A549 (cell line): ENCODE results near the gene SLC24A2. TPM values are rescaled to one million over a fixed set of nuclear protein-coding genes. Genes with fewer than 3 reads are reported as not detected.

Experiments used
- ATAC-seq, 2 experiments: fragments of 200-7000 bp in 1 of 2; fragments of >200 bp in 1 of 2; cut with Nextera tagmentation in 1 of 2; cut with Tn5 transposase in 1 of 2; 3 replicates each; pipeline versions ENCODE4 v1.8.0 to v1.9.1; 2018 to 2020; ENCODE audit warnings: mild to moderate bottlenecking in 1 of 2, moderate library complexity in 1 of 2
- CTCF ChIA-PET: fragments of 300-600 bp; sonication (Branson Sonifier 250); formaldehyde crosslinking; extraction: SDS; loops from one replicate; lab custom pipeline; 2021; ENCODE audit warnings: antibody characterized with exemption, inconsistent platforms; lab: Yijun Ruan, JAX
- POLR2A ChIA-PET: fragments of 350-600 bp; formaldehyde crosslinking; extraction: SDS; loops from one replicate; lab custom pipeline; 2021; ENCODE audit warnings: antibody characterized with exemption, inconsistent platforms; lab: Yijun Ruan, JAX
- DNase-seq, 2 experiments: peaks; one replicate each; pipeline versions ENCODE4 v3.0.0 to v3.0.0-alpha.2; 2011 to 2016; ENCODE audit warnings: low read depth in 1 of 2, low spot score in 1 of 2
- FAIRE-seq: peaks from 2 replicates; lab custom pipeline; 2011; peaks lifted over from hg19 to GRCh38; lab: Jason Lieb, UNC
- H3K27ac ChIP-seq, 2 experiments: fragments of >200 bp; sonication (Bioruptor Twin); formaldehyde crosslinking; 3 replicates each; pipeline ENCODE4 v1.5.1; 2016 to 2017
- H3K4me1 ChIP-seq: fragments of >200 bp; sonication (Bioruptor Twin); formaldehyde crosslinking; 3 replicates; pipeline ENCODE4 v1.6.1; 2016
- H3K4me2 ChIP-seq: fragments of >200 bp; sonication (Bioruptor Twin); formaldehyde crosslinking; 3 replicates; pipeline ENCODE4 v1.6.1; 2016
- H3K4me3 ChIP-seq: fragments of >200 bp; sonication (Bioruptor Twin); formaldehyde crosslinking; 3 replicates; pipeline ENCODE4 v1.5.1; 2016
- H3K9me3 ChIP-seq: fragments of >200 bp; sonication (Bioruptor Twin); formaldehyde crosslinking; 3 replicates; pipeline ENCODE4 v1.6.1; 2016
- ATOH8 ChIP-seq: fragments of 250-450 bp; sonication (Bioruptor Pico); IDR thresholded peaks from 2 replicates; pipeline ENCODE4 v1.5.0; 2020; ENCODE audit warnings: low read depth, mild to moderate bottlenecking, moderate library complexity
- CBX2 ChIP-seq: fragments of 200-600 bp; sonication (generic); IDR thresholded peaks from 2 replicates; pipeline ENCODE4 v1.6.1; 2016; ENCODE audit warnings: low read depth, mild to moderate bottlenecking, borderline replicate concordance
- CBX8 ChIP-seq: fragments of 200-600 bp; sonication (generic); IDR thresholded peaks from 2 replicates; pipeline ENCODE4 v1.6.1; 2016
- CTCF ChIP-seq: fragments of >200 bp; sonication (Bioruptor Twin); formaldehyde crosslinking; IDR thresholded peaks from 3 replicates; pipeline ENCODE4 v1.5.1; 2016
- ELK1 ChIP-seq: fragments of 150-350 bp; IDR thresholded peaks from 2 replicates; pipeline ENCODE4 v1.6.1; 2014; ENCODE audit warnings: low read depth, mild to moderate bottlenecking, low read length
- FOSL2 ChIP-seq, 2 experiments: fragments of 450-650 bp in 1 of 2; fragments of >200 bp in 1 of 2; sonication (Bioruptor Twin) in 1 of 2; formaldehyde crosslinking; IDR thresholded peaks; 2 replicates each; pipeline versions ENCODE4 v1.5.0 to v1.6.1; 2016 to 2020; ENCODE audit warnings: mild to moderate bottlenecking in 1 of 2, moderate library complexity in 1 of 2
- HEYL ChIP-seq: fragments of 250-450 bp; sonication (Bioruptor Pico); IDR thresholded peaks from 2 replicates; pipeline ENCODE4 v1.8.0; 2021; ENCODE audit warnings: mild to moderate bottlenecking, moderate library complexity
- JUN ChIP-seq, 2 experiments: fragments of >200 bp; sonication (Bioruptor Twin); formaldehyde crosslinking; IDR thresholded peaks; 2 replicates in 1 of 2; 3 replicates in 1 of 2; pipeline ENCODE4 v1.6.1; 2016 to 2017
- JUNB ChIP-seq: fragments of >200 bp; sonication (Bioruptor Twin); formaldehyde crosslinking; IDR thresholded peaks from 2 replicates; pipeline ENCODE4 v1.6.1; 2016
- KDM1A ChIP-seq: fragments of 200-600 bp; sonication (generic); IDR thresholded peaks from 2 replicates; pipeline ENCODE4 v1.6.1; 2016; ENCODE audit warnings: low read depth, mild to moderate bottlenecking
- MAX ChIP-seq: IDR thresholded peaks from 2 replicates; pipeline ENCODE4 v1.6.1; 2012
- MAZ ChIP-seq: fragments of 150-350 bp; IDR thresholded peaks from 2 replicates; pipeline ENCODE4 v1.6.1; 2014; ENCODE audit warnings: antibody characterized with exemption, low read depth, low read length, borderline replicate concordance
- NFE2L2 ChIP-seq: fragments of 150-350 bp; conservative IDR thresholded peaks from 2 replicates; pipeline ENCODE4 v1.6.1; 2014; ENCODE audit warnings: low read length
- NPAS2 ChIP-seq: fragments of 250-450 bp; sonication (Bioruptor Pico); IDR thresholded peaks from 2 replicates; pipeline ENCODE4 v1.8.0; 2022; ENCODE audit warnings: mild to moderate bottlenecking, moderate library complexity, borderline replicate concordance
- NR3C1 ChIP-seq: fragments of >200 bp; sonication (Bioruptor Twin); formaldehyde crosslinking; IDR thresholded peaks from 3 replicates; pipeline ENCODE4 v1.6.1; 2017
- POLR2A ChIP-seq: IDR thresholded peaks from 2 replicates; pipeline ENCODE4 v1.6.1; 2012; ENCODE audit warnings: mild to moderate bottlenecking, low read length
- RAD21 ChIP-seq, 2 experiments: fragments of >200 bp in 1 of 2; sonication (Bioruptor Twin) in 1 of 2; formaldehyde crosslinking in 1 of 2; IDR thresholded peaks in 1 of 2; conservative IDR thresholded peaks in 1 of 2; 2 replicates in 1 of 2; 3 replicates in 1 of 2; pipeline ENCODE4 v1.6.1; 2012 to 2018; ENCODE audit warnings: inconsistent platforms in 1 of 2
- RARB ChIP-seq: fragments of 250-450 bp; sonication (Bioruptor Pico); IDR thresholded peaks from 2 replicates; pipeline ENCODE4 v1.8.0; 2021; ENCODE audit warnings: mild to moderate bottlenecking, moderate library complexity
- RCOR1 ChIP-seq: fragments of 150-350 bp; IDR thresholded peaks from 2 replicates; pipeline ENCODE4 v1.6.1; 2014; ENCODE audit warnings: antibody characterized with exemption, low read length, low read depth
- SMC3 ChIP-seq: fragments of >200 bp; sonication (Bioruptor Twin); formaldehyde crosslinking; IDR thresholded peaks from 3 replicates; pipeline ENCODE4 v1.6.1; 2018; ENCODE audit warnings: inconsistent platforms
- TFCP2L1 ChIP-seq: fragments of 250-450 bp; sonication (Bioruptor Pico); IDR thresholded peaks from 2 replicates; pipeline ENCODE4 v1.5.0; 2021; ENCODE audit warnings: mild to moderate bottlenecking
- ZNF302 ChIP-seq: fragments of 250-450 bp; sonication (Bioruptor Pico); IDR thresholded peaks from 2 replicates; pipeline ENCODE4 v1.9.0; 2021; ENCODE audit warnings: inconsistent platforms, mild to moderate bottlenecking, moderate library complexity
- WGBS: methylation state at CpG from one replicate; pipeline ENCODE4 v1.1.6; 2017; ENCODE audit errors: missing lambda C conversion rate; 5-methylcytosine and 5-hydroxymethylcytosine counted together
- polyA plus RNA-seq, 4 experiments: library from polyadenylated mRNA; depleted of rRNA in 3 of 4; stranded (reverse); fragments of >200 nt; fragmentation: RNase III in 1 of 4; extraction: RNeasy Plus Mini Kit Qiagen cat#74134 plus additional on column Dnase treatment in 1 of 4; gene quantifications; 2 replicates in 3 of 4; 3 replicates in 1 of 4; pipeline ENCODE4 v1.2.3, GENCODE V29; 2011 to 2017
- TF ChIP-seq, protein P1 (sequence below): fragments of >200 bp; sonication (Bioruptor Twin); formaldehyde crosslinking; IDR thresholded peaks from 2 replicates; pipeline ENCODE4 v1.6.1; 2016
- TF ChIP-seq, protein P2 (sequence below): fragments of 200-600 bp; sonication (generic); IDR thresholded peaks from 2 replicates; pipeline ENCODE4 v1.6.1; 2016; ENCODE audit warnings: antibody characterized with exemption, mild to moderate bottlenecking, moderate library complexity

The SLC24A2 gene
- polyA plus RNA-seq, 2 of the 4 experiments (the other 2 are of a cell fraction) = not detected

- TF ChIP-seq KDM1A (no peak), SMC3 (no peak)
- TF ChIP-seq, all 56 proteins: peak for 0
Observed at GRCh38 chr9:19759066-19759465, 29.8 kb downstream of the SLC24A2 start (continued).

GRCh38 chr9:19757745-19758144, 31.1 kb downstream of the SLC24A2 start:
- Histone ChIP-seq H3K9me3 (no peaks in the 10 kb centered on the region), H3K4me3 (no peak overlapping the region), H3K4me2 (no peak overlapping the region), H3K4me1 (no peaks in the 10 kb centered on the region), H3K27ac (no peak overlapping the region)
- DNase-seq = no peak
- ATAC-seq = no peak
- ChIA-PET POLR2A (no interaction called here), CTCF (no interaction called here)
- TF ChIP-seq ZNF302 (CRISPR knock-in tag) (no peak), RARB (CRISPR knock-in tag) (no peak), CBX2 (no peak), JUN (IDR thresholded peaks at IDR 0.05) (no peak), RCOR1 (no peak), ATOH8 (CRISPR knock-in tag) (no peak), FOSL2 (IDR thresholded peaks at IDR 0.05) (no peak), FOSL2 (CRISPR knock-in tag; IDR thresholded peaks at IDR 0.05) (no peak), CBX8 (no peak)
- FAIRE-seq = no peak

DNA sequence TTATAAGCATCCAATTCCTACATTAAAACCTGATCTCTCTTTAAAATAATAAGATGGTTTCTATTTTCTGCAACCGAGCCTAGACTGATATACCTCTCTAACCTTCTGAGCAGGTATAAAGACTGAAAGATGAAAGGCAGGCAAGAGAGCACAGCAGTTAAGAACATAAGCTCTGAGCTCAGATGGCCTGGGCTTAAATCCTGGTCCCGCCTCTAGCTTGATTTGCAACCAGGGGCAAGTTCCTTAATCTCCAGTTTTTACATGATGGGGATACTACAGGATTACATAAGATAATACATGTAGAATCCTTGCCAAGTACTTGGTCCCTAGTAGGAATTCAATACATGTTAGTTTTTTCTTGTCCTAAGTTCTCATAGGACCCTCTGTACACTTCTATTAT, 33.9 kb downstream of the SLC24A2 start:
- 12% methylated on average over 2 of the region's 2 CpGs for WGBS
- H3K4me1 ChIP-seq = no peaks in the 10 kb centered on the region
- no peak for DNase-seq
- POLR2A ChIA-PET = no interaction called here
- TF ChIP-seq HEYL (CRISPR knock-in tag) (no peak), CTCF (no peak), TFCP2L1 (CRISPR knock-in tag) (no peak), JUNB (no peak), RAD21 (conservative IDR thresholded peaks at IDR 0.05 in 1 of 2, IDR thresholded peaks at IDR 0.05 in 1 of 2) (no peak), NFE2L2 (no peak), POLR2A (no peak), NR3C1 (no peak), NPAS2 (CRISPR knock-in tag) (no peak), ELK1 (no peak), MAZ (no peak), MAX (no peak)
- TF ChIP-seq, protein P1, sequence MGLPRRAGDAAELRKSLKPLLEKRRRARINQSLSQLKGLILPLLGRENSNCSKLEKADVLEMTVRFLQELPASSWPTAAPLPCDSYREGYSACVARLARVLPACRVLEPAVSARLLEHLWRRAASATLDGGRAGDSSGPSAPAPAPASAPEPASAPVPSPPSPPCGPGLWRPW = no peak
- TF ChIP-seq, protein P2, sequence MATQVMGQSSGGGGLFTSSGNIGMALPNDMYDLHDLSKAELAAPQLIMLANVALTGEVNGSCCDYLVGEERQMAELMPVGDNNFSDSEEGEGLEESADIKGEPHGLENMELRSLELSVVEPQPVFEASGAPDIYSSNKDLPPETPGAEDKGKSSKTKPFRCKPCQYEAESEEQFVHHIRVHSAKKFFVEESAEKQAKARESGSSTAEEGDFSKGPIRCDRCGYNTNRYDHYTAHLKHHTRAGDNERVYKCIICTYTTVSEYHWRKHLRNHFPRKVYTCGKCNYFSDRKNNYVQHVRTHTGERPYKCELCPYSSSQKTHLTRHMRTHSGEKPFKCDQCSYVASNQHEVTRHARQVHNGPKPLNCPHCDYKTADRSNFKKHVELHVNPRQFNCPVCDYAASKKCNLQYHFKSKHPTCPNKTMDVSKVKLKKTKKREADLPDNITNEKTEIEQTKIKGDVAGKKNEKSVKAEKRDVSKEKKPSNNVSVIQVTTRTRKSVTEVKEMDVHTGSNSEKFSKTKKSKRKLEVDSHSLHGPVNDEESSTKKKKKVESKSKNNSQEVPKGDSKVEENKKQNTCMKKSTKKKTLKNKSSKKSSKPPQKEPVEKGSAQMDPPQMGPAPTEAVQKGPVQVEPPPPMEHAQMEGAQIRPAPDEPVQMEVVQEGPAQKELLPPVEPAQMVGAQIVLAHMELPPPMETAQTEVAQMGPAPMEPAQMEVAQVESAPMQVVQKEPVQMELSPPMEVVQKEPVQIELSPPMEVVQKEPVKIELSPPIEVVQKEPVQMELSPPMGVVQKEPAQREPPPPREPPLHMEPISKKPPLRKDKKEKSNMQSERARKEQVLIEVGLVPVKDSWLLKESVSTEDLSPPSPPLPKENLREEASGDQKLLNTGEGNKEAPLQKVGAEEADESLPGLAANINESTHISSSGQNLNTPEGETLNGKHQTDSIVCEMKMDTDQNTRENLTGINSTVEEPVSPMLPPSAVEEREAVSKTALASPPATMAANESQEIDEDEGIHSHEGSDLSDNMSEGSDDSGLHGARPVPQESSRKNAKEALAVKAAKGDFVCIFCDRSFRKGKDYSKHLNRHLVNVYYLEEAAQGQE = no peak
- TF ChIP-seq, all 56 proteins: peak for 0
- no peaks in the 10 kb centered on the region for H3K9me3 ChIP-seq
- H3K27ac ChIP-seq = no peak overlapping the region
- ATAC-seq (no peak), FAIRE-seq (no peak)
- no peak overlapping the region for H3K4me3 ChIP-seq
- CTCF ChIA-PET = interaction anchor here (1.4 kb wide), 1 partner anchor 21 kb away, joined by 3 read pairs; no protein-coding TSS in a partner anchor
- no peak overlapping the region for H3K4me2 ChIP-seq
